DOHH2 (cell line): ENCODE results near the gene QKI.

Experiments
- H3F3A ChIP-seq: fragments of 200-600 bp; sonication (generic), shearing (Covaris generic); 2 replicates; pipeline ENCODE4 v1.6.0; 2016; ENCODE audit warnings: antibody characterized with exemption, mild to moderate bottlenecking; ENCODE audit not compliant: control insufficient read depth, insufficient read depth
- H3K27ac ChIP-seq: fragments of 200-600 bp; sonication (generic); 2 replicates; pipeline ENCODE4 v1.5.1; 2014; ENCODE audit warnings: low read depth, mild to moderate bottlenecking, low read length, moderate library complexity
- H3K27me3 ChIP-seq: fragments of 200-600 bp; sonication (generic); 2 replicates; pipeline ENCODE4 v1.6.1; 2014; ENCODE audit warnings: mild to moderate bottlenecking, low read length, mixed read lengths; ENCODE audit not compliant: control insufficient read depth
- H3K36me3 ChIP-seq: fragments of 200-600 bp; sonication (generic); 2 replicates; pipeline ENCODE4 v1.6.1; 2014; ENCODE audit warnings: mild to moderate bottlenecking, low read length, moderate library complexity, mixed read lengths; ENCODE audit not compliant: control insufficient read depth
- H3K4me1 ChIP-seq: fragments of 200-600 bp; sonication (generic); 2 replicates; pipeline ENCODE4 v1.6.1; 2014; ENCODE audit warnings: mild to moderate bottlenecking, low read length, mixed read lengths; ENCODE audit not compliant: control insufficient read depth
- H3K4me2 ChIP-seq: fragments of 200-600 bp; sonication (generic); 2 replicates; pipeline ENCODE4 v1.6.0; 2014; ENCODE audit warnings: mild to moderate bottlenecking, low read length, moderate library complexity
- H3K4me3 ChIP-seq: fragments of 200-600 bp; sonication (generic); 2 replicates; pipeline ENCODE4 v1.5.1; 2014; ENCODE audit warnings: mild to moderate bottlenecking, low read length, mixed read lengths
- H3K79me2 ChIP-seq: fragments of 200-600 bp; sonication (generic); 2 replicates; pipeline ENCODE4 v1.6.1; 2014; ENCODE audit warnings: mild to moderate bottlenecking, low read length, mixed read lengths; ENCODE audit not compliant: control insufficient read depth
- H3K9me2 ChIP-seq: fragments of 200-600 bp; sonication (generic); replicated peaks from 2 replicates; pipeline ENCODE4 v1.6.1; 2014; ENCODE audit warnings: mild to moderate bottlenecking, low read length, mixed read lengths; ENCODE audit not compliant: control insufficient read depth
- H3K9me3 ChIP-seq: fragments of 200-600 bp; sonication (generic); 2 replicates; pipeline ENCODE4 v1.6.1; 2014; ENCODE audit warnings: antibody characterized with exemption, low read length, mixed read lengths; ENCODE audit not compliant: control insufficient read depth, insufficient read depth
- H4K20me1 ChIP-seq: fragments of 200-600 bp; sonication (generic); 2 replicates; pipeline ENCODE4 v1.6.0; 2014; ENCODE audit warnings: low read depth, mild to moderate bottlenecking, antibody characterized with exemption, low read length, moderate library complexity; ENCODE audit not compliant: control insufficient read depth, insufficient read depth
- EZH2phosphoT487 ChIP-seq: fragments of 200-600 bp; sonication (generic); IDR thresholded peaks from 2 replicates; pipeline ENCODE4 v1.6.1; 2017; ENCODE audit warnings: borderline replicate concordance, mild to moderate bottlenecking, antibody characterized with exemption, low read length, moderate library complexity, mixed read lengths
- TF ChIP-seq, protein P1 (sequence below): fragments of 200-600 bp; sonication (generic); IDR thresholded peaks from one replicate; pipeline ENCODE4 v1.5.1; 2014; ENCODE audit warnings: antibody characterized with exemption, mild to moderate bottlenecking, low read depth, low read length; ENCODE audit not compliant: poor library complexity, severe bottlenecking

QKI gene

DNA sequence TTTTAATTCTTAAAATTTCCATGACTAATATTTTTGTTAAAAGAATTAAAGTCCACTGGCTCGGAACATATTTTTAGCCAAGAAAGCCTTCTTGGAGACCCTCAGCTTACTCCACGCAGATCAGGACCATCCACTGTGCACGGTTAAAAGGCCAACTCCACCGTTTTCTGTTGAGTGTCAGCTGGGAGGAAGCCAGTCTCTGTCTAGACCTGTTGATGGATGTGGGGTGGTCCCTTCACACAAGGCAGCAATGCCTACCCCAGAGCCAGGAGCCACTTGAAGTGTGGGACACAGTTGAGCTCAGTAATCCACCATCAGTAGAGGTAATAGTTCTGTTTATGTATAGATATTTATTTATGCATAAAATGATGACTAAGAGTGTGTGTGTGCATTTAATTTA lies 19.9 kb upstream of the QKI start:
- H3K27me3 ChIP-seq = peaks cover 2% of the 10 kb centered on the region; the same call in 1 of the 2 replicates
- no peaks in the 10 kb centered on the region for H3K36me3 ChIP-seq
- TF ChIP-seq, protein P1, sequence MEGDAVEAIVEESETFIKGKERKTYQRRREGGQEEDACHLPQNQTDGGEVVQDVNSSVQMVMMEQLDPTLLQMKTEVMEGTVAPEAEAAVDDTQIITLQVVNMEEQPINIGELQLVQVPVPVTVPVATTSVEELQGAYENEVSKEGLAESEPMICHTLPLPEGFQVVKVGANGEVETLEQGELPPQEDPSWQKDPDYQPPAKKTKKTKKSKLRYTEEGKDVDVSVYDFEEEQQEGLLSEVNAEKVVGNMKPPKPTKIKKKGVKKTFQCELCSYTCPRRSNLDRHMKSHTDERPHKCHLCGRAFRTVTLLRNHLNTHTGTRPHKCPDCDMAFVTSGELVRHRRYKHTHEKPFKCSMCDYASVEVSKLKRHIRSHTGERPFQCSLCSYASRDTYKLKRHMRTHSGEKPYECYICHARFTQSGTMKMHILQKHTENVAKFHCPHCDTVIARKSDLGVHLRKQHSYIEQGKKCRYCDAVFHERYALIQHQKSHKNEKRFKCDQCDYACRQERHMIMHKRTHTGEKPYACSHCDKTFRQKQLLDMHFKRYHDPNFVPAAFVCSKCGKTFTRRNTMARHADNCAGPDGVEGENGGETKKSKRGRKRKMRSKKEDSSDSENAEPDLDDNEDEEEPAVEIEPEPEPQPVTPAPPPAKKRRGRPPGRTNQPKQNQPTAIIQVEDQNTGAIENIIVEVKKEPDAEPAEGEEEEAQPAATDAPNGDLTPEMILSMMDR = no peak
- no peak for TF ChIP-seq EZH2phosphoT487
- no peaks in the 10 kb centered on the region for H3K4me1 ChIP-seq
- H3K4me2 ChIP-seq = no peak overlapping the region
- no peak overlapping the region for H3K4me3 ChIP-seq
- no peaks in the 10 kb centered on the region for H3F3A ChIP-seq
- H4K20me1 ChIP-seq = no peaks in the 10 kb centered on the region
- no peak overlapping the region for H3K27ac ChIP-seq
- no peaks in the 10 kb centered on the region for H3K9me2 ChIP-seq
- H3K9me3 ChIP-seq = no peaks in the 10 kb centered on the region
- no peaks in the 10 kb centered on the region for H3K79me2 ChIP-seq

DNA sequence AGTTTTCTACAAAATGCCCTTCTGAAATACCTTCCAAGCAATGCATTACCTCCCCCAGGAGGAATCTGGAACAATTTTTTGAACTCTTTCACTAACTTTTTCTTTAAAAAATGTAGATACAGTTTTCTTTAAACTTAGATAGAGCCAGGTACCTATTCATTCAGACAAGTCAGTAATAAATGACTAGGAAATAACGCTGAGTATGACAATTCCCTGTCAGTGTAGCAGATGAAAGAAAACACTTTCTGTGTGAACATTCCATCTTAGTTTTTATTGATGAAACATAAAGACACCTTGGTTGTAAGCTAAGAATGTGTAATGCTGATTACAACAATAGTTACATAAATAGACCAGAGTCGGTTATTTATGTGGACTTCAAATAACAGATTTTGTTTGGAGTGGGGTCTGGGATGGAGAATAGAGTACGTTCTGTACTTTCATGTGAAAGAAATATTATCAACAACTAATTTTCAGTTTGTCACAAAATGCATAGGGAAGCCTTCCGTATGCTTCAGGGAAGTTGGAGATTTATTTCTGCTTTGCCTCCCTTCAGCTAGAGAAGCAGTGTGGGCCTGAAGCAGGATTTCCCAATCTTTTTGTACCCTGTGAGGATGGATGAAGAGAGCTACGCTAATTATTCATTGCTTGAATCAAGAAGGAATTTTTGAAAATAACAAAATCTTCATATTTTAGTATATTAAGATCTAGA lies 19.2 kb upstream of the QKI start:
- TF ChIP-seq, protein P1 = no peak
- no peak for TF ChIP-seq EZH2phosphoT487
- H3K27ac ChIP-seq = no peak overlapping the region

DNA sequence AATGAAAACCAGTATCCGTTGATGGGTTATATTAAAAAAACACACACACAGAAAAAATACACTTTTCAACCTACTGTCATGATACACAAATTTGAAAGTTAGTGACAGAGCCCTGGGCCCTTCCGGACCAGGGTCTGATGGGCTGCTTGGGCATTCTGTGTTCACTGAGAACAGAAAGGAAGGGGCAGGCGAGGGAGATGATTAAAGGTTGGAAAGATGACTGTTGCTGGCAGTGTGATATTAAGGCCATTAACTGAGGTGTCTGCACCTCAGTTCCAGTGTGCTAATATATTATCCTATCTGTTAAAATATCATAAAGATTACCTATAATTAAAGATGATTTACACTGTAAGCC lies 18.7 kb upstream of the QKI start:
- no peak for TF ChIP-seq EZH2phosphoT487
- TF ChIP-seq, protein P1 = no peak
- no peak overlapping the region for H3K4me3 ChIP-seq
- H3K79me2 ChIP-seq = no peaks in the 10 kb centered on the region
- no peaks in the 10 kb centered on the region for H3K4me1 ChIP-seq
- H3K27me3 ChIP-seq = peaks cover 2% of the 10 kb centered on the region; the same call in 1 of the 2 replicates
- no peak overlapping the region for H3K27ac ChIP-seq
- H3K9me3 ChIP-seq = no peaks in the 10 kb centered on the region
- H3K4me2 ChIP-seq = no peak overlapping the region
- H4K20me1 ChIP-seq = no peaks in the 10 kb centered on the region
- H3K9me2 ChIP-seq = no peaks in the 10 kb centered on the region
- H3K36me3 ChIP-seq = no peaks in the 10 kb centered on the region
- no peaks in the 10 kb centered on the region for H3F3A ChIP-seq

More for the DNA sequence above, 19.2 kb upstream of the QKI start:
- Histone ChIP-seq H4K20me1 (no peaks in the 10 kb centered on the region), H3K27me3 (peaks cover 2% of the 10 kb centered on the region; the same call in 1 of the 2 replicates), H3K9me3 (no peaks in the 10 kb centered on the region), H3K79me2 (no peaks in the 10 kb centered on the region), H3K36me3 (no peaks in the 10 kb centered on the region), H3F3A (no peaks in the 10 kb centered on the region), H3K4me2 (no peak overlapping the region), H3K4me3 (no peak overlapping the region), H3K4me1 (no peaks in the 10 kb centered on the region), H3K9me2 (no peaks in the 10 kb centered on the region)

DNA sequence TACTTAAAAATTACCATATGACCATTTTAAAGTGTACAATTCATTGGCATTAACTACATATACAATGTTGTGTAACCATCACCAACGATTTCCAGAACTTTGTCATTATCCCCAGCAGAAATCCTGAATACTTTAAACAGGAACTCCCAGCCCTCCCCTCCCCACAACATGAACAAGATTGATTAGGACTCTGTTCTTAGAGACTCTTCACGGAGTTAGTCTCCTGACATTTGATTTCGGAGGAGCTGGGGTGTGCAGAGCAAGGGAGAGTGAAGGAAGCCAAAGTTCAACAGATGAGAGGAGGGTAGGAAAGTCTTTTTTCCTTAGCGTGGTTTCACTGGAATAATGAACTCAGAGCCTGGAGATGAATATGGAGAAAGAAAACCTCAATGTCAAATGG lies 17.2 kb upstream of the QKI start:
- H3K4me3 ChIP-seq = no peak overlapping the region
- no peaks in the 10 kb centered on the region for H3K36me3 ChIP-seq

More for the DNA sequence above, 17.2 kb upstream of the QKI start:
- H3K79me2 ChIP-seq = no peaks in the 10 kb centered on the region
- peaks cover 2% of the 10 kb centered on the region; the same call in 1 of the 2 replicates for H3K27me3 ChIP-seq
- no peak overlapping the region for H3K4me2 ChIP-seq
- H3K9me3 ChIP-seq = no peaks in the 10 kb centered on the region
- no peaks in the 10 kb centered on the region for H3K9me2 ChIP-seq
- no peaks in the 10 kb centered on the region for H3F3A ChIP-seq
- no peak overlapping the region for H3K27ac ChIP-seq
- TF ChIP-seq, protein P1 = no peak
- TF ChIP-seq EZH2phosphoT487 = no peak
- no peaks in the 10 kb centered on the region for H4K20me1 ChIP-seq
- no peaks in the 10 kb centered on the region for H3K4me1 ChIP-seq
